NCI-H69 (cell line): ENCODE results near the gene PLVAP.
"Not testable (repeated sequence)": the region's sequence is repeated elsewhere in the genome, so short reads cannot be mapped to it uniquely, and the experiment has no call there.

ENCODE experiments used
- DNase-seq: peaks from one replicate; lab custom pipeline; 2025; lab: John Stamatoyannopoulos, UW

The PLVAP gene

DNA sequence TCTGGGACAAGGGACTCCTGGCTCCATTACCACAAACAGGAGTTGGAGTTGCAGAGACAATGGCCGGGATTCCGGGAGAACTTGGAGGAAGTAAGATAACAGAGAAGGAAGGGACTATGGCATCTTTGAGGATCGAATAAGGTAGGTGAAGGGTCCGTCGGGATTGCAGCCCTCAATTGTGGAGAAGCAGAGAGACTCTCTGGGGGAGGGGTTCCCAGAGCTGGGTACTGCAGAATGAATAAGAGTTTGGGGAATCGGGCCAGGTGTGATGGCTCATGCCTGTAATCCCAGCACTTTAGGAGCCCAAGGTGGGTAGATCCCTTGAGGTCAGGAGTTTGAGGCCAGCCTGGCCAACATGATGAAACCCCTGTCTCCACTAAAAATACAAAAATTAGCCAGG is 24.5 kb upstream of the PLVAP start:
- DNase-seq: no peak

GRCh38 chr19:17398902-17399527 is 21.9 kb upstream of the PLVAP start:
- no peak for DNase-seq

DNA sequence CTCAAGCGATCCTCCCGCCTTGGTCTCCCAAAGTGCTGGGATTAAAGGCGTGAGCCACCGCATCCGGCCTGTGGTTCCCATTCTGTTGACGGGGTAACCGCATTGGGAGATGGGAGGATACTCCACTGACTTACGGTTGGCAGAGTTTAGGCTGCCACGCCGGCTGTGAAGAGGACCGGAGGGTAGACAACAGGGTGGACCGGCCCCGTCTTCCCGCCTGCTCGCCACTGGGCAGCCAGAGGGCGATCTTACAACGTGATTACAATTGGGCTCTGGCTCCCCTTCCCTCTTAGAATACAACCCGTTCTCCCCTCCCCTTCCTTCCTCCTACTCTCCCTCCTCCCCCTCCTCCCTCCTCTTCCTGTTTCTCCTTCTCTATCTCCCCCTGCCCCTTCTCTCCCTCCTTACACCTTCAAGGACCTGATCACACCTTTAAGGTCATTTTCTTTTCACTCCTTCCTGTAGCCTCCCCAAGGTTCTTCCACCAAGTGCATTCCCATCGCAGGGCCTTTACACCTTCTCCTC is 17.8 kb upstream of the PLVAP start:
- DNase-seq: peak; percentile 82

GRCh38 chr19:17393914-17394313 is 16.8 kb upstream of the PLVAP start, which contains the start of gene CCDC194:
Gene CCDC194, minus strand, starts transcription at chr19:17394196. Its CDS starts 38 bp downstream, at chr19:17394158.
- DNase-seq: no peak

GRCh38 chr19:17393002-17393401 is 15.9 kb upstream of the PLVAP start:
- DNase-seq: peak; percentile 29

- no peak for DNase-seq
Observed at GRCh38 chr19:17391371-17392151, 14.4 kb upstream of the PLVAP start.

GRCh38 chr19:17390665-17391370 is 13.7 kb upstream of the PLVAP start:
- DNase-seq: peak; percentile 97

DNA sequence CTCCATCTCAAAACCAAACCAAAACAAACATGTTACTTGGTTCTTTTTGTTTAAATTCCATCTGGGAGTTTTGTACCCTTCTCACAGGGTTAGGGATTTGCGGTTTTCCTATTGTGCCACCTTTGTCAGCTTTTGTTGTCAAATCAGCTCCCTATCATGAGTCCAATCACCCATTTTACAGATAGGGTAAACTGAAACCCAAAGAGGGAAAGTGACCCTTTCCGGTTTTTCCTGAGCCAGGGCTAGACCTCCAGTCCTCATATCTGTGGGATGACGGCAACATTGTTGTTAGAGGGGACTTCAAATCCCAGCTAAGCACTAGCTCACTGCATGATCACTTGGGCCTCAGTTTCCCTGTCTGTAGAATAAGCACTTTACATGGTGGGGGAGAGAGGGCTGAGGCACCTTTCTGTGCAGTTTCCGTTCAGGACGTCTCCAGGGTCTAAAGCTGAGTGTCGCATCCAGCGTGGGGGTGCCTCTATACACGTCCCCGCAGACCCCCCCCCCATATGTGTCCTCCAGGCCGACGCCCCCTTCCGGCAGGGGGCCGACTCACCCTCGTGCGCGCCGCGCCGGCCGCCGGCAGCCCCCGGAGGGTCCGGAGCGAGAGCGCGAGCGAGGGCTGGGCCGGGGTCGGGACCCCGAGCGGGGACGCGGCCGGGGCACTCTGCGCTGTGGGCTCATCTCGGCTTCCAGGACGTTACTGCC is 13.0 kb upstream of the PLVAP start:
- no peak for DNase-seq

GRCh38 chr19:17389288-17389687 is 12.1 kb upstream of the PLVAP start:
- DNase-seq: no peak

DNA sequence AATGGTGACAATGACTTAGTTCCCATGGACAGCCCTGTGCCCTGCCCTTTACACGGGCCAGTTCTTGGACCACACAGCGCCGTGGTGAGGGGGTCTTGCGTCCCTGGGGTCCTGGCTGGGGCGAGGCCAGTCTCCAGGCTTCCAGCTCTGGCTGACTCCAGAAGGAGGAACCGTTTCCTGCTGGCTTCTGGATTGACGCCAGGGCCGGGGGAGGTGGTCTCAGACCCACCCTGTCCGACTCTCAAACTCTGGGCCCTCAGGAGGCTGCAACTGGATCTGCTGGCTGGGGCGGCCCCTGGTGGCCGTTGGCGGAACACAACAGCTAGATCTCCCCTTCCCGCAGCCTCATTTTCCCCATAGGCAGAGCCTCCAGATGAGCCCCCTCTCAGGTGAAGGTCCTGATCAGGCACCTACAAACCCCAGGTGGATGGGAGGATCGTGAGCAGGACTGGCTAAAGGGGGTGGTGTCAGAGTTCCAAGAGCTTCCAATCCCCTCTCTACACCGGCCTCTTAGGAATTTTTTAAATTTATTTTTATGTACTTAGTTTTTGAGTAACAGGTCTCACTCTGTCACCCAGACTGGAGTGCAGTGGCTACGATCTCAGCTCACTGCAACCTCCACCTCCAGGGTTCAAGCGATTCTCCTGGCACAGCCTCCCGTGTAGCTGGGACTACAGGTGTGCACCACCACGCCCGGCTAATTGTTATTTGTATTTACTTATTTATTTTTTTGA is 8.9 kb upstream of the PLVAP start:
- peak; percentile 76 for DNase-seq

DNA sequence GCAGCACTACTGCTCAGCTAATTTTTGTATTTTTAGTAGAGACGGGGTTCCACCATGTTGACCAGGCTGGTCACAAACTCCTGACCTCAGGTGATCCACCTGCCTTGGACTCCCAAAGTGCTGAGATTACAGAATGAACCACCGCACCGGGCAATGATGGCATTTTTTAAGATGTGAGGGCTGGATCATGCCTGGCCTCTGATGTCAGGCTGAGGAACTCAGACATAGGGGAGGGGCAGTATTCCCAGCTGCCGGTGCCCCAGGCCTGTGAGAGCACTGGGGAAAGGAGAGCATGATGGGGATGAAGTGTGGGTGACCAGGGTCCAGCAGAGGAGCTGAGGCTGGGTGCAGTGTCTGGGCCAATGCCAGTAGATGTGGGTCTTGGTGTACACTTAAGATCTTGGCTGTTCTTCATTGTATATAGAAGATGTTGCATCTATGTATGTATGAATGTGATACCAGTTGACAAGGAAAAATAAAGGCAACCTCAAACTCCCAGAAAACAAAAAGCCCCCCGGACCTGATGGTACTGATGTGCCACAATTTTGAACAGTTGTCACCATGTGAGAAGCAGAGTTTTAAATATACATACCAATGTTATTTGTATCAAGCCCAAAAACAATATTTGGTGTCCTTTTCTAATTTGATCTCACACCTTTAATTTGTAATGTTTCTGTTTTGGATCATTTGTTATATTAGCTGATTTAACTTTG is 3.4 kb upstream of the PLVAP start:
- DNase-seq: no peak

DNA sequence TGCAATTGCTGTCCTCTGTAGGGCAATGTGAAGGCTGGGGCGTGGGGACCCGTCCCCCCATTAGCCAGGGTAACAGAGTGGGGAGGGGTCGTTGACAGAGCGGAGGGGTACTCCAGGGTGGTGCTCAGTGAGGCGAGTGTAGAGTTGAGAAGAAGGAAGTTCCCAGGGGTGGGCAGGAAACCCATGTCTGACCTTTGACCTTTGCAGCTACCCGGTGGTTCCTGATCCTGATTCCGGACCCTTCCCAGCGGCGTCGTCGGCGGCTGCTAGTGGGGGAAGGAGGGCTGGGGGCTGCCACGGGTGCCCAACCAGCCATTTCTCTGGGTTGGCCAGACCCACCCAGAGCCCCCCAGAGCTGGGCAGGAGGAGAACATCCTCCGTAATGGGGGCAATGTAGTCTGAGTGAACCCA is 2.1 kb upstream of the PLVAP start:
- no peak for DNase-seq

DNA sequence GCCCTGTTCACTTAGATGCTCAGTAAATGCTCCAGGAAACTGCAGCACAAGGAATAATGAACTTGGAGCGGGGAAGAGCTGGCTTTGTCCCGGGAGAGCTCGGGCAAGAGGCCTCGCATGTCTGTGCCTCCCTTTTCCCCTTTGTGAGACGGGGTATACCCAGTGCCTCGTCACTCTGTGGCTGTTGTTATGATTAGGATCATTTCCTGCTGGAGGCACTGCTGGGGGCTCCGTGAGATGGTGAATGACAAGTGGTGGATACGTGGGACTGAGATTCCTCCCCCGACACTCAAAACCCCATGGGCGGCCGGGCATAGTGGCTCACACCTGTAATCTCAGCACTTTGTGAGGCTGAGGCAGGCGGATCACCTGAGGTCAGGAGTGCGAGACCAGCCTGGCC is 1.1 kb upstream of the PLVAP start:
- no peak for DNase-seq

- DNase-seq: no peak
Observed at GRCh38 chr19:17370026-17370587, 7.0 kb downstream of the PLVAP start.

DNA sequence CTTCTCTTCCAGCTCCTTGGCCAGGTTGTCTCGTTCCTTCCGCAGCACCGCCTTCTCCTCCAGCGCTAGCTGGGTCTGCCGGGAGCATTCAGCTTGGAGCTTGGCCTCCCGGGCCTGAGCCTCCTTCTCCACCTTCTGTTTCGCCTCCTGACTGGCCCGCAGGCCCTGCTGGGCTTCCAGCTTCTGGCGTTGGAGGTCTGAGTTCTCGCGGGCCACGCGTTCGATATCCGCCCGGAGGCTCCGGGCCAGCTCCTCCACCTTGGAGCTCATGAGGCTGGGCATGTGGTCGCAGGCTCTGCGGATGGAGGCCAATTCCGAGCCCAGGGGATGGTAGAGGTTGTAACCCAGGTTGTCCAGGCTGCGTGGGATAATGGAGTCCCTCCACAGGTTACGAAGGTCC is 11.8 kb downstream of the PLVAP start:
- DNase-seq: no peak

GRCh38 chr19:17363852-17364605 is 13.1 kb downstream of the PLVAP start:
- not testable (repeated sequence) for DNase-seq

DNA sequence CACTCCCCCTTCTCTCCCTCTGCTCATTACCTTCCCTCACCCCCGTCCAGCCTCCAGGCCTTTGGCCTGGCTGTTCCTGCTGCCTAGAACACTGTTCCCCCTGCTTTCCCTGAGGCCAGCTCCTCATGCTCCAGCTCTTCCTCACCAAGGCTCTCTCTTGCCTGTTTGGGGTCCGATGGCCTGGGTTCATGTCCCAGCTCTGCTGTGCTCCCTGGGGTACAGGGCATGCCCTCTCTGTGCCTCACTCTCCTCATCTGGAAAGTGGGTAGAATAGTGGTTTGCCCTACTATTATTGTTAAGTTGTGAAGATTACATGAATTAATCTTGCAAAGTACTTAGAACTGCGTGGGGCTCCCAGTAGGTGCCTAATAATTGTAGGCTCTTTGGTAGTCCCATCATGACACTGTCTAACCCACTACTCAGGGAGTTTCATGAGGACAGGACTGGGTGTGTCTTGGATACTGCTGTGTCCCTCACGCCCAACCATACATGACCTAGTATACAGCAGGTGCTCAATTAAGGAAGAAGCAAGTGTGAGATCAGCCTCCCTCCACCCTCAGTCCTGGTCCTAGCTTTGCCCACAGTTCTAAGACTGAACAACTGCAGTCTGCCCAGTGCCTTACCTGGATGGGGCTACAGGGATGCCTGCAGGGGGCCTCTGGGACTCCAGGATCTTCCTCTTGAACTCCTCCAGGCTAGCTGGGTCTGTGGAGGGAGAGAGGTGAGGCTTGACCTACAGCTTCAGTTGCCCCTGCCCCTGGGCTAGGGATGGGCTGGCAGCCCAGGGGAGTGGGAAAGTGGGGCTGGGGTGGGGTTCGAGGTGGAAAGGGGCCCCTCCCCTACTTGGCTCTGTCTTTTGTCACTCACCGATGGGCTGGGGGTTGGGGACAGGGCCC is 17.0 kb downstream of the PLVAP start:
- no peak for DNase-seq

DNA sequence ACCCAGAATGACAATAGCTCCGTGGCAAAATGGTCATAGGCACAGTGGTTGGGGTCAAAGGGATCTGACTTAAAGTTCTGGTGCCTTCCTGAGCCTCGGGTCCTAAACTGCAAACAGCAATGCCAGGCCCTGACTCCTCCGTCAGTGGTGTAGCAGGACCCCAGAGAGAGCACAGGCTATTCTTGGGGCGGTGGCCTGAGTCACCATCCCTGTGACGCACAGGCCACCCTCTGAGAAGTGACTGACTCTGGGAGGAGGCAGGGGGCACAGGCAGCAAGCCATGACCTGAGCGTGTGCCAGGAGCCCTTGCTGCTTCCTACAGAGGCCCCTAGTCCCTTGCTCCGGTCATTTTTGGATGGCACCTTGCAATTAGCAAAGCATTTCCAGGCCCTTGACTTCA is 18.7 kb downstream of the PLVAP start:
- no peak for DNase-seq

DNA sequence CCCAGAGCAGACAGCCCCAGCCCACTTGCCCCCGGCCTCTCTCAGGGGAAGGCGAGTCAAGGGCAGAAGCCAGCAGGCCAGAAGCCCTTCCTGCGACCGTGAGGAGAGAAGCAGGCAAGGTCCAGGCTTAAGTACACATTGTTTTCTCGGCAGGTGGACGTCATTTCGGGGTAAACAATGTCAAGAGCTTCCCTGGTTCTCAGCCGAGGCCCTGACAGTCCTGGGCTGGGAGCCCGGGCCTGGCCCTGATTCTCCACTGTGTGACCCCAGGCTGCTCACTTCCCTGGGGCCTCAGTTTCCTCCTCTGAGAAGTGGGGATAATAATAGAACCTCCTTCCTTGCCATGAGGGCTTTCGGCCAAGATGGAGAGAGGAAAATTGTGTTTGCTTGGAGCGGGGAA is 19.4 kb downstream of the PLVAP start:
- no peak for DNase-seq
